ENCODE data around the gene CTNNBIP1.

CTNNBIP1 gene

DNA sequence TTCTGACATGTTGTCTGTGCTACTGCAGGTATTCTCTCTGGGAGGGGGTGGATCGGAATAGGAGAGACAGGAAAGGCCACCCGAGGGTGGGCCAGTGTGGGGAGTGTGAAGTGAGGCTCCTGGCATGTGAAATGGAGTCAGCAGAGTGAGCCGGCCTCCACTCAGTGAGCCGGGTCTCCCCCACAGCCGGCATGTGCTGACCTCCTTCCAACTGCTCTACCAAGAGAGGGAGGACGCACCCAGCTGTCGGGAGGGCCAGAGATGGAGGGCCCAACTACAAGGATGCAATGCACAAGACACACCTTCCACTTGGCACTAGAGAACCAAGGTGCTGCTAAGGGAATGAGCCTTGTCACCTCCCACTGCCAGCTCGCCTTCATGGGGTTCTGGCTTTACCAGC lies 58.1 kb downstream of the CTNNBIP1 start:
- no peak for DNase-seq

DNA sequence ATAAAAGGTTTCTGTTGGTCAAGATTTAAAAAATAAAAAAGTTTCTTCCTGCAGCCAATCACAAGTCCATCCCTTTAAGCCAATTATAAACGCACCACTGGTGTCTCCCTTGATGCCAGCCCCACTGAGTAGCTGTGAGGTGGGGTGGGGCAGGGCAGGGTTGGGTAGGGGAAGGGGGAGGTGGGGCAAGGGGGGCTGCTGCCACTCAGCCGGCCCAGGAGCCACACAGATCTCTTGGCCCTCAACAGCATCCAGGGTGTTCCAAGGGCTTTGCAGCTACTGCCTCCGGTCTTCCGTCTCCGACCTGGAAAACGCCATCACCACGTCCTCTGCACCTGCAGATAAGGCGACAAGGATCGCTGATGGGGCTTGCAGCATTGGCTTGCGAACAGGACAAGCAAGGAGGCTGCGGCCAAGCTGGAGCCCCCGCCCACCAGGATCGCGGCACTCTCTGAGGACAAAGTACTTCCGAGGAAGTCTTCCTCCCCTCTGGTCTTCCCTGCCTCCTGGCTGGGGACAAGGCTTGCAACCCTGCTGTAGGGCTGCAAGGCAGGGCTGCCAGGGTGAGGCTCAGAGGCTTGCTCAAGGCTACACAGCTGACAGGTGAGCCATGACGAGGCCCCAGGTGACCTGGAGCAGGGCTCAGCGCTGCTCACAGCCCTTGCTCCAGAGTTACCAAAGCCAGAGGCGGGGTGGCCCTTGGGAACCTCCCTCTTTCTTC lies 59.5 kb downstream of the CTNNBIP1 start:
- DNase-seq, result no peak

DNA sequence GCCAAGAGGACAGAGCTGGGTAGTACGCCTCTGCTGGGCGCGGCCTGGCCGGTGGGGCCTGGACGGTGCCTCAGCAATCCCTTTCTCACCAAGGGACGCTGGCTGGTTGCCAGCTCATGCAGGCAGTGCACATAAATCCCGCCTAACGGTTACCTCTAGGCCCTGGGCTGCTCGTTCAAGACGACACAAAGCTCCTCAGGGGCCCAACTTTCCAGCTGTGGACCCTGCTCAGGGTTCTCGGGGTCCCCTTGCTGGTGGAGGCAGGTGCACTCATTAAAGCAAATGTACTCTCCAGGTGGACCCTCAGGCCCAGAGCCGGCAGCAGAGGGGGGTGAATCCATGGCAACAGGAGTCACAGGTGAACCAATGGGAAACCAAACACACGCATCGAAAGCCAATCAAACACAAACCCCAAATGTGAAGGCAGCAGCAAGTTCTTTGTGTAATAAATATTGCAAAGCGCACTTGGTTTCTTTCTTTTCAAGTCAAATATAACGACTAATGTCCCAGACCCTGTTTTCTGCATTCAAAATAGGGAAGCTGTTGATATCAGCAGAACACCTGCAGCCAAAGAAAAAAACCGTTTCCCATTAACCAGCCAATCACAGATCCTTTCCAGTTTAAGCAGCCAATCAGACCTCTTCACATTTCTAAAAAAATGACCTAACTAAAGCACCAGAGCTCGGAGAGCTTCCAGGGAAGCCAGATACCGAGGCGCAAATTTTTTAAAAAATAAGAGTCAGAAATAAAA lies 60.2 kb downstream of the CTNNBIP1 start:
- no peak for DNase-seq

DNA sequence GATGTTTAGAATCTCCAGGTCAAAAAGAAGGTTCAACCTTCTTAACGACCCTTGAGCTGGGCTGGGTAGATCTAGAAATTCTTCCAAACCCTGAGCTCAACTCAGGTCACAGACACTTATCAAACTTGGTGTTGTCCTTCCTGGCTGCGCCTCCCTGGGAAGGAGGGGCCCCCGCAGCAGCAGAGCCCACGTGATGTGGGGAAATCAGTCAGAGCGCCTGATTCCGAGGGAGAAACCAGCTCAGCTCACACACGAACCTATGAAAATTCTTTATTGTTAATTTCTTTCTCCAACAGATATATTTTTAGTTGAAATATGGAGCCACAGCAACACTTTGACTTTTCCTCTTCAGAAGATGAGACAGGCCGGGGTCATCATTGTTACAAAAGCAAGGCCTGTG lies 62.0 kb downstream of the CTNNBIP1 start:
- DNase-seq, result no peak

DNA sequence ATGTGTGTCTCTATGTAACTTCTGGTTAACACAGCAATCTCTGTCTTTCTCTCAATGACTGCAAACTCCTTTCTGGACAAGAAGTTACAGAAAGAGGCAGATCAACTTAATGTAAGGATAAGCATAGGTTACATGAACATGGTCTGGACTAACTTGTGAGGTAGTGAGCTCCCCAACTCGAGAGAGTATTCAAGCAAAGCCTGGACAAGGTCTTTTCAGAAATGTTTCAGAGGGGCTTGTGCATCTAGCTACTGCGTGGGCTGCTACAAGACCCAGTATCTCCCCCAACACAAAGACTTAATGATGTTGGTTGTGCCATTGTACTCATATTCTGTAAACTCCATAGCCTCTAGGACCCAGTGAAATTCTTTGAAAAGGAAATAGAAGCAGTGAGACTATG lies 62.8 kb downstream of the CTNNBIP1 start:
- no peak for DNase-seq

DNA sequence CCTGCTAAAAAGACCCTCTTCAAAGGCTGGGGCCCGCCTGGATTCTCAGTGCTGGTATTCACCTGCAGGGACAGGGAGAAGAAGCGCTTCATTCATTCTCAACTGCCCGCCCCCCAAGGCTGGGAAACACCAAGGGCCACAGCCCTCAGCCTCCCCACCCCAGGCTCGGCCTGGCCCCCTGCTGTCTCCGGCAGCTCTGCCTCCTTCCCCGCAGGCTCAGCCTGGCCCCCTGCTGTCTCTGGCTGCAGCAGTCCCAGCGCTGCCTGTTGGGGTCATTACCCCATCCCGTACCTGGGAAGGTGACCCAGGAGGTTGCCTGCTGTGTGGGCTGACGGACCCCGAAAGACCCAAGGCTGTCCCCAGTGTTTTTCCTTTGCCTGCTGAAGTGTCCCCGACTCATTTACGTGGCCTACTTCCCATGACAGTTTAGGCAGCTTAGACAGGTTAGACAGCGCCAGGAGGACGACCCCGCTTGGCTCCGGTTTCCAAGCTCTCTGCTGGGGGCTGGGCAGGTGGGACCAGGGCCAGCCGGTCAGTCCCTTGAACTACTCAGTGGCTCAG lies 63.4 kb downstream of the CTNNBIP1 start:
- no peak for DNase-seq

DNA sequence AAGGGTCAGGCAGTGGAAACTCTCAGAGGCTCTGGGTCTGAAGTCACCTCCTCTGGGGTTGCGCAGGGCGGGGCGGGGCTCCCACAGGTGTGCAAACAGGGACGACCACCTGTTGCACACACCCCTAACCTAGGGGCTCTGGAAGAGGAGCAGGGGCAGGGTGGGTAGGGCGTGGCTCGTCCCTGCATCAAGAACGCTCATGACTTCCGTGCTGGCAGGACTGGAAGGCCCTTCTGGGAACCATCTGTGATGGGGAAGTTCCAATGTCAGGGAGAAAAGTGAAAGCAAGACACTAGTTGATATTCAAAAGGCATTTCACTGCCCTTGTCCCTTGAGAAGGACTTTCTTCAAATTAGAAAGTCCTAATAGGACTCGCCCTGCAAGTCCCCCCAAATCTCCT lies 64.2 kb downstream of the CTNNBIP1 start:
- no peak for DNase-seq

DNA sequence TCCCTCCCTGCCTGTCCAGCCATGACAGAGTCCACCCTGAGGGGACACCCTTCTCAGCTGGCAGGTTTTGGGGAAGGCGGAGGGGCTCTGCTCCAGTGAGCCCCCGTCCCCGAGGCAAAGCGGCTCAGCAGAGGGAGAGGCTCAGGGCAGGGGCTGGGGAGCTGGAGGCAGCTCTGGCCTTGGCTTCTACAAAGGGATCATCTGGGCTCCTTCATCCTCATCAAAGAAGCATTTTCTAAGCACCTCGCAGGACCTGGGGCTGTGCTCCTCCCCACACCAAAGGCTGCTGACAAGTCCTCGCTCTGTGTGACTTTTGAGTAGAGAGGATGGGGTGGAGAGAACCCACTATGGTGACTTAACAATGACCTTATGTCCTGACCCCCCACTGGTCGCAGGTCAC lies 65.3 kb downstream of the CTNNBIP1 start:
- DNase-seq, result no peak

DNA sequence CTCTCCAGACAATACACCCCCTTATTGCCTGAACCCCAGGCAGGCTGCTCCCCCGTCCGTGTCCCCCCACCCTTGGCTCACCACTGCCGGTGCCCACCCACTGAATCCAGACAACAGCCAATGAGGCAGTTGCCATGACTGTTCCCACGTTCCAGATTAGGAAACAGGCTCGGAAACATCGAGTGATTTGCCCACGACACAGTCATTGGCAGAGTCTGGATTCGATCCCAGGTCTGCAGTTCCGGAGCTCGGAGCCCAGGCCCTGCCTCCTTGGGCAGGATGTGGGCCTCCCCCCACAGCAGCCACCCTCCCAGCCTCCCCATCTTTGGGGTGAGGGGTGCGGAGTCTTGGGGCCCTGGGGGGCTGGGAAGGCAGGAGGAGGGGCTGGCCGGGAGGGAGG lies 66.0 kb downstream of the CTNNBIP1 start:
- DNase-seq, result no peak

DNA sequence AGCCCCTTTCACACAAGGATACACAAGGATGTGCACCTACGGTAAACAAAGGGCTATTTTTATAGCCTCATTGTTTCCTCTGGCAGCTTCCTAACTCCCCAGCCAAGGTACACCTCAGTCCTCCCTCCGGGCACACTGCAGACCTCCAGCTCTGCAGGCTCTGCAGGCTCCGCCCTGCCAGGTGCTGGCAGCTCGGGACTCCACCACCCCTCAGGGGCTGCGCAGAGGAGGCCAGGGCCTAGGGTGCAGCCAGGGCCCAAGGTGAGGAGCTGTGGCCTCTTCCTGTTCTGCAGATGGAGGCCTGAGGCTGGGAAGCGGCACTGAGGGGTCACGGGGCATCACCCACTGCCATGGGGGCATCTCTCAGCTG lies 66.5 kb downstream of the CTNNBIP1 start:
- DNase-seq, result no peak

DNA sequence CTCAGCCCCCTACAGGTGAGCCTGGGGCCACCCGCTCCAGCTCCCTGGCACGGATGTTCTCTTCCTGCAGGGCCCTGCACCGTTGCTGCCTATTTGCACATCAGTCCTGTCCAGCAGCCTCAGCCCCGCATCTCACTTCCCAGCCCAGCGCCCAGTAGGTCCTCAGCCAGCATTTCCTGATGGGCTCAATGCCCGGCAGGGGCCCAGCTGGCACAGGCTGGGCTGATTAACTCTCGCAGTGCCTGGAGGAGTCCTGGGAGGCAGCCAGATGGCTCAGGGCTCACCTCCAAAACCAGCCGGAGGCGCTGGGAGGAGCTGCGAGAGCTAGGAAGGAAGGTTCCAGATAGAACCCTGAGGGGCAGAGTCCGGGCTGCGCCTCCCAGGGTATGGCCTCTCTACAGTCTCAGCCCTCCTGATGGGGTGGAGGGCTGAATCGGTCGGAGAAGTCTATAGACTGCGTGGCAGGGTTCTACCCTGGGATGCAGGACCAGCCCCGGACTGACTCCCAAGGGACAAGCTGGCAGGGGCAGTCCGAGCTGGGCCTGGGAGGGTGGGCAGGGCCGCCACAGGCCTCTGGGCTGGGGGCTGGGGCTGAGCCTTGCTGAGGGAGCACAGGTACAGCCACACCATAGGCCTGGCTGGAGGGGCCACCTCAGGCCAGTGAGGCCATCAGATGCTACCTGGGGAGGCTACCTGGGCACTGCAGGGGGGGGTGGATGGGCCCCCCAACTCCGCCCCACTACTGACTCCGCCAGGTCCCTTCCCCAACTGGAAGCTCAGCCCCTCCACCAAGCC lies 67.1 kb downstream of the CTNNBIP1 start:
- no peak for DNase-seq

DNA sequence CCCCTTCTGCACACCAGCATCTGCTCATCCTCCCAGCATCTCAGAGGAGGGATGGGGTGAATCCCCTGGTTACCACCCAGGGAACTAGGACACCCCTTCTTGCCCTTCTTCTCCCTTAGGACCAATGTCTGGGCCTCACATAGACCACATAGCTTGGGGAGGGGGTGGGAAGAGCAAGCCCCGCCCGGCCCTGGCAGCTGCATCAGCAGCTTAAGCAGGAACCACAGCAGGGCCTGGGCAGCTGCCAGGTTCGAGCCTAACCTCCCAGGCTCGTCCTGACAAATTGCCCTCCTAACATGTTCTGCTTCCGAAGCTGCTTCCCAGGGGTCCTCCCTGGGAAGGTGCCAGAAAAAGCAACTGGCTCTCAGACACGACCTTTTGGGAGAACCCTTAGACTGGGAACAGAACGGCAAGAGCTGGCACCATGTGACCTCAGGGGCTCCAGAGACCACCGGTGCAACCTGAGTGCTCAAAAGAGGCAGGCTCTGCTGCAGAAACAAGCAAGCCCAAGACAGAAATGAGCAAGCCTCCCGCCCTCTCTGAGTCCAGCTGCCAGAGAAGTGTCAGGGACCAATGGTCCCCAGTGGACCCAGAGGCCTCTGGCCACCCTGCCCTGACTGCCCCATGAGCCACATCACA lies 67.9 kb downstream of the CTNNBIP1 start:
- DNase-seq, result no peak

DNA sequence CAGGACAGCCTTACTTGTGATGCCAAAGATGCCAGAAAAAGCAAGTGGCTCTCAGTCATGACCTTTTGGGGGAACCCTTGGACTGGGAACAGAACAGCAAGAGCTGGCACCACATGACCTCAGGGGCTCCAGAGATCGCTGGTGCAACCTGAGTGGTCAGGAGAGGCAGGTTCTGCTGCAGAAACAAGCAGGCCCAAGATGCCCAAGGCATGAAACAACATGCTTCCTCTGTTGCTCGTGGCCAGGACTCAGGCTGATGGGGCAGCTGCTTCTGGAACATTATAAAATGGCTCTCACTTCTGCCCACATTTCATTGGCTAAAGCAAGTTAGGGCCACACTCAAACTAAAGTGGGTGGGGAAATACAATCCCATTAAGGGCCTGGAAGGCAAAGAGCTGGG lies 68.6 kb downstream of the CTNNBIP1 start:
- DNase-seq, result no peak

DNA sequence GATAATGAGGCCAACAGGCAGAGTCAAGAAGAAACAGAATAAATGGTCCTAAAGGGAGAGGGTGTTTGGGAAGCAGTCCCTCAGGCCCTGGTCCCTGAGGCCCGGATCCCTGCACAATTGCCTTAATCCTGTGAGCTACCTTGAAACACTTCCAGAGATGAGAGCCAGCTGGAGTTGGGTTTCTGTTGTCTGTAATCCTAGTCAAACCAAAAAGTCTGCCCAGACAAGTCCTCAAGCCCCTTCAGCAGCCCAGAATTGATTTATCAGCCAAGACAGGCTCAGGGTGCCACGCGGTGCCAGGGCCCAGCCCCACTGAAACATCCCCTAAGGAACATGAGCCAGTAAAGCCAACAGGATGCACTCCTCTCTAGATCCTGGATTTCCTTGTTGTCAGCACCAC lies 69.9 kb downstream of the CTNNBIP1 start:
- no peak for DNase-seq

DNA sequence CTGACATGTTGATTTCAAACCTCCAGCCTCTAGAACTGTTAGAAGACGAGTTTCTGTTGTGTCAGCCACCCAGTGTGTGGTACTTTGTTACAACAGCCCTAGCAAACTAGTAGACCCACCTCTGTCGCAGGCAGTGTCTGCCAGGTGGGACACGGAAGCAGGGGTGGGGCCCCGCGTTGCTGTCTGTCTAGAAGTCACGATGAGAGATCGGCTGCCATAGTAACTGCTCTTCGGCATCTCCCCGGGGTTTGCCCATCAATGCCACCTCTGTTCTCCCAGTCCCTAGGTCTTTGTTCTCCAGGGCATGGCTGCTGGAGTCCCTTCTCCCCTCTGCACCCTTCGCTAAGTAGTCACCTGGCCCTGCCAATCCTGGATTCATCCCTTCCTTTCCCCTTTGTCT lies 71.1 kb downstream of the CTNNBIP1 start:
- DNase-seq, result no peak

DNA sequence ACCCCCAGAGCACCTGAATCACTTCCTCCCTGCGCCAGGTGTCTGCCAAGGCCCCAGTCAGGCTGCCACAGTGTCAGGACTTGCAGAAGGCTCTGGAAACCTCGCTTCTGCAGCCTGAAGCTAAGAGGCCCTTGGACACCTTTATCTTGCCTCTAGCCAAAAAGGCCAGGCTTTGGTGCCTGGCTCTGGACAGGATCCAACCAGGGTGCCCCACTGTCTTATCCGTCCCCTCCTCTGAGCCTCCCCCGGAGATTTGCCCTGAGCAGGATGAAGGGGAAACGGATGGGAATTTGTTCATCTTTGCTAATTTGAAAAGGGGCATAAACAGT lies 73.5 kb downstream of the CTNNBIP1 start:
- DNase-seq, result no peak

DNA sequence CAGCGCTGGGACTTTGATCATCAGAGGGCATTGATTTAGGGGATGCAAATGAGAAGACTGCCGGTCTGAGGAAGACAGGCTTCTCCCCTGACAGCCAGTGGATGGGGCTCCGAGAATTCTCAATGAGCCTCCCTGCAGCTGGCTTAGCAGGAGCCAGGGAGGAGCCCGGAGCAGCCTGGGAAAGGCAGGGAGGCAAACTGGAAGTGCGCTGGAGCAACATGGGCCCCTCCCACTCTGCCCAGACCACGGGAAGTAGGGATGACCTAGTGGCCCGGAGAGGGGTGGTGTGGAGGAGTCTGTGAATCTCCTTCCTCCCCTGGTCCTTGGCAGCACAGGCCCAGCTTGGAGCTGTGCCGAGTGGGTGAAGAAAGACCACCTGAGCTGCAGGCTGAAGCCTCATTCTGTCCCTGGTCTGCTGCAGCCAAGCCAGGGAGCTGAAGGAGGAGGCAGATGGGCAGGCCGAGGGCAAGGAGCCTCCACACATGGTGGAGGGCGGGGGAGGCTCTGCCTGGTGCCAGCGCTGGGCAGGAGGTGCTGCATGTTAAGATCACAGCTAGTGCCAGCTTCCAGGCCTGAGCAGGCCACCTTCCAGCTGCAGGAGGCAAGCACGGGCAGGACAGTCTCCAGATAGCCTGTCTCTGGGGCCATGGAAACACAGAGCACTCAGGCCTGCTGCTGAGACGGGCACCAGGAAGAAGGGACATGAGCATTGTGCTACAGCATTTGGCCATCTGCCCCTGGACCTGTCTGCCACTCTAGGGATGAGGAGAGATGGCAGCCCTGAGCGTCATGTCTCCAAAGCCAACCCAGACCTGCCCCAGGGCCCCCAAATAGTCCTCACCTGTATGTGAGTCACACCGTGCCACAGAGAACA lies 74.1 kb downstream of the CTNNBIP1 start:
- DNase-seq, result no peak

DNA sequence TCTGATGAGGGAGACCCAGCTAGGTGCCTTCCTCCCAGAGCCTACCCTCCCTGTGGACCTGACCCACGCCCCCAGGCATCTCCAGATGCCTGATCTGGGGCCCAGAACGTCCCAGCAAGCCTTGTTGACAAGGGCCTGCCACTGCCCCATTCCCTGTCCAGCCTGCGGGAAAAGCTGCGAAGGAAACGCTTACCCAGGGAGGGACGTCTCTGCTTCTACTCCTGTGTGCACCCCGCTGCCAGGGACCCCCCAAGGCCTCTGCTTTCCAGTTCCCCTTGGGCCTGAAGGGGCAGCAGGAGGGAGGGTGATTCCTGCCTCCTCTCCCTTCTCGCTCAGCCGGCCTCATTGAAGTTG lies 74.7 kb downstream of the CTNNBIP1 start:
- no peak for DNase-seq

DNA sequence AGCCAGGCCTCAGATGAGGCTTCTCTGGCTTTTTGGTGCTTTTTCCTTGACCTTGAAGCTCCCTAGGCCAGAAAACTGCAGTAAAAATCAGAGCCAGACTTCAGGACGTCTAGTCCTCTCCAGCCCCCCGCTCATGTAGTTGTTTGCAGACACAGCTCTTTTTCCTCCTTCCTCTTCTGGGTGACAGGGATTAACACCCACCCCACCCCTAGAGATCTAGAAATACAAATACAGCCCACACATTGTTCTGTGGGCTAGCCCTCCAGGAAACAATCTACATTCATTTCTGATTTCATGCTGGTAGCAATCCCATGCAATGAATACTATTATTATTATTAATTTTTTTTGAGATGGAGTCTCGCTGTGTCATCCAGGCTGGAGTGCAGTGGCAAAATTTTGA lies 76.4 kb downstream of the CTNNBIP1 start:
- no peak for DNase-seq

DNA sequence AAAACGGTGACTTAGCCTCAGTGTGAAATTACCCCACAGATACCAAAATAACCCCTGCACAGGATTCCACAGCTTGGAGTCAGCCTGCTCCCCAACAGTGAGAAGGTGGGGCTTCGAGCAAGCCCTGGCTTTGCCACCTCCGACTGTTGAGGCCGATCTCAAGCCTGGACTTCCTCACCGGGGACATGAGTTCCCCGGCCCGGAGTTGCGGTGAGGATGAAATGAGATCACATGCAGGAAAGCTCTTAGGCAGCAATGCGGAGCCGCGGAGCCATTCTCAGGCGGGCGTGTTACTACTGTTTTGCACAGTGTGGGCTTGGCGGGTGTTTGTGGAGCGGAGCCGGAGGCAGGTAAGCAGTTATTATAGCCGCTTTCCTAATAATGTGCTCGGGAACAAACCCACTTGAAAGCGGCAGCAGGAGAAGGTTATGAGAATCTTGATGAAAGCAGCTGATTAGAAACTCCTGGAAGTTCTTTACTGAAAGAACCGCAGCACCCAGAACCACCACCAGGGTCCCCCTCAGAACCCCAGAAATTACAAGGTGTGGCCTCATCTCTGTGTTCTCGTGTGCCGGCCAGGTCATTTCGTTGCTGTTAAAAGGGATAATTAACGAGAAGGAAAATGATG lies 82.4 kb downstream of the CTNNBIP1 start:
- DNase-seq, result no peak

DNA sequence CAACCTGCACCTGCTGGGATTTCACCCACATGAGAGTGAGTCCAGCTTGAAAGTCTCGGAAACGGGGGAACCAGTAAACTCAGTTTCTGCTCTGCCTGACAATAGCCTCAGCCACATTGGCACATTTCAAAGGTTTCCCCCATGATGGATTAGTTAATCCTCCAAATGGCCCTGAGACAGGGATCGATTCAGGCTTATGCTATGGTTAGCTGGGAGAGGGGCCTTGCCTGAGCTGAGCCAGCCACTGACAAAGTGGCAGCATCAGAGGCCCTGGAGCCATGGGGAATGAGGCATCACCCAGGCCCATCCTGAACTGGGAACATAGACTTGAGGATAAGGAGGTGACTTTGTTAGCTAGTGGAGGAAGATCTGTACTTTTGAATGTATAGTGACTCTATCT lies 83.5 kb downstream of the CTNNBIP1 start:
- no peak for DNase-seq

DNA sequence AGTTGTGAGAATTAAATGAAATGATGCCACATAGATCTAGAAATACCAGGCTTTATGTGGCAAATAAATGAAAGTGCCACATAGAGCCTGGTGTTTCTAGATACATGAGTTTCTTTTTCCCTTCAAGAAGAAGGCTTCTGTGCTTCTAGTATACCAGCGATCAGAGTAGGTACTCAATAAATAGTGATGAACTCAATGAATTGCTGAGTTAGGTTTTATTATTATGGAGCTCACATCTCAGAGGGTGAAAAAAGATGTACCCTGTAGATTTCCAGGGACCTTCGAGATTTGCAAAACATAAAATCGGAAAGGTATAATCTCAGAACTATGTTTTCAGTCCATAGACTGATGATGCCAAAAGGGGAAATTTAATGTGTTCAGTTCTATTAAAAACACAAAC lies 84.0 kb downstream of the CTNNBIP1 start:
- no peak for DNase-seq

Data from GDM1 (cell line).